Heart left ventricle (tissue), 13 donors: ENCODE results near the gene DDB1.

Source experiments
- CTCF ChIP-seq, 12 donors: fragments of 200-600 bp; sonication (generic) in 4 of 12; IDR thresholded peaks; one replicate each; pipeline versions ENCODE4 v1.5.0 to v1.8.0; 2018 to 2022; ENCODE audit warnings: antibody characterized with exemption in 12 of 12, mild to moderate bottlenecking in 5 of 12
- POLR2A ChIP-seq, 2 donors: fragments of 450-650 bp; IDR thresholded peaks; one replicate each; pipeline ENCODE4 v1.6.1; 2017; ENCODE audit warnings: antibody characterized with exemption in 2 of 2, mild to moderate bottlenecking in 2 of 2, moderate library complexity in 2 of 2
- donor health status: ischemic (EF 13 %, LVEDD 7.1; RV severe dilation, severe dysfunction).
- donor health status: DM: no; HTN: yes; CAD: no.
- donor health status: DM: no; HTN: no; CAD: no.
- donor health status: ischemic (EF 25% LVEDD 6.9; RV normal size, moderate dysfunction).
- donor health status: ischemic (EF 25% LVEDD 5.7; RV mildly dilated, moderate dysfunction).
- donor health status: ischemic (EF 35%, LVEDD 5.7; RV mildly dilated, moderate dysfunction).
- donor health status: nonischemic (EF 11% LVEDD 7.7; RV severe dilation, severe dysfunction).
- donor health status: DM: yes; HTN: yes; CAD: no.
- donor health status: PGD.
- donor health status: ischemic (EF 29% LVEDD 5.4; RV normal size, mild dysfunction).
- donor health status: nonischemic (EF 23%, LVEDD 6.1; RV moderate dilation, normal function).

GRCh38 chr11:61303725-61304124 is 29.2 kb downstream of the DDB1 start:
- TF ChIP-seq CTCF (IDR thresholded peaks at IDR 0.05) (no peak), POLR2A (IDR thresholded peaks at IDR 0.05) (no peak)
